NCI-H1436 (cell line): Measurements from ENCODE around the gene STK33.

Experiments used
- DNase-seq: peaks from one replicate; lab custom pipeline; 2025; lab: John Stamatoyannopoulos, UW

STK33 gene

GRCh38 chr11:8593935-8594909, at the start of gene STK33:
STK33 (minus strand) TSS chr11:8594228; CDS start chr11:8474905, 119,323 bp downstream.
- DNase-seq: peak; percentile 72

GRCh38 chr11:8642196-8642841, 48.3 kb upstream of the STK33 start:
- no peak for DNase-seq

GRCh38 chr11:8641332-8641731, 47.3 kb upstream of the STK33 start:
- no peak for DNase-seq

- no peak for DNase-seq
Measured at GRCh38 chr11:8640267-8640906, 46.4 kb upstream of the STK33 start.

GRCh38 chr11:8639655-8640054, 45.6 kb upstream of the STK33 start:
- no peak for DNase-seq

GRCh38 chr11:8638300-8638699, 44.3 kb upstream of the STK33 start:
- DNase-seq: no peak

- no peak for DNase-seq
Measured at GRCh38 chr11:8636127-8636526, 42.1 kb upstream of the STK33 start.

- no peak for DNase-seq
Measured at GRCh38 chr11:8634498-8634897, 40.5 kb upstream of the STK33 start.

- DNase-seq: no peak
Measured at GRCh38 chr11:8631395-8632118, 37.5 kb upstream of the STK33 start.

GRCh38 chr11:8624698-8625097, 30.7 kb upstream of the STK33 start:
- DNase-seq: no peak

GRCh38 chr11:8621147-8621546, 27.1 kb upstream of the STK33 start:
- DNase-seq: no peak

- DNase-seq: no peak
Measured at GRCh38 chr11:8617063-8617462, 23.0 kb upstream of the STK33 start.

GRCh38 chr11:8615291-8616032, 21.4 kb upstream of the STK33 start:
- no peak for DNase-seq

GRCh38 chr11:8614497-8614896, 20.5 kb upstream of the STK33 start:
- no peak for DNase-seq

- no peak for DNase-seq
Measured at GRCh38 chr11:8613036-8613435, 19.0 kb upstream of the STK33 start.

GRCh38 chr11:8612522-8612921, 18.5 kb upstream of the STK33 start:
- no peak for DNase-seq

- DNase-seq: peak; percentile 45
Measured at GRCh38 chr11:8610532-8611116, 16.6 kb upstream of the STK33 start.

- DNase-seq: no peak
Measured at GRCh38 chr11:8608652-8609051, 14.6 kb upstream of the STK33 start.

- DNase-seq: no peak
Measured at GRCh38 chr11:8605971-8606563, 12.0 kb upstream of the STK33 start.

GRCh38 chr11:8604078-8604723, 10.2 kb upstream of the STK33 start:
- DNase-seq: peak; percentile 12
